ENCODE results near the gene RNF168. TPM values are rescaled to one million over a fixed set of nuclear protein-coding genes. Genes with fewer than 3 reads are reported as not detected.

Gene RNF168
- polyA plus RNA-seq, 2 of the 4 experiments (the other 2 are of a cell fraction) = 3.8 to 5.9 TPM

GRCh38 chr3:196519718-196520082, 16.1 kb upstream of the RNF168 start:
- DNase-seq (ENCODE audit: low read depth in 1 of 2, low spot score in 1 of 2) (no peak), FAIRE-seq (no peak), ATAC-seq (no peak)
- H3K27ac ChIP-seq = no peak overlapping the region
- TF ChIP-seq RNF2 (IDR thresholded peaks at IDR 0.05; ENCODE audit: borderline replicate concordance, low read depth) (no peak), RARB (CRISPR knock-in tag; IDR thresholded peaks at IDR 0.05) (no peak)
- TF ChIP-seq, protein P1, sequence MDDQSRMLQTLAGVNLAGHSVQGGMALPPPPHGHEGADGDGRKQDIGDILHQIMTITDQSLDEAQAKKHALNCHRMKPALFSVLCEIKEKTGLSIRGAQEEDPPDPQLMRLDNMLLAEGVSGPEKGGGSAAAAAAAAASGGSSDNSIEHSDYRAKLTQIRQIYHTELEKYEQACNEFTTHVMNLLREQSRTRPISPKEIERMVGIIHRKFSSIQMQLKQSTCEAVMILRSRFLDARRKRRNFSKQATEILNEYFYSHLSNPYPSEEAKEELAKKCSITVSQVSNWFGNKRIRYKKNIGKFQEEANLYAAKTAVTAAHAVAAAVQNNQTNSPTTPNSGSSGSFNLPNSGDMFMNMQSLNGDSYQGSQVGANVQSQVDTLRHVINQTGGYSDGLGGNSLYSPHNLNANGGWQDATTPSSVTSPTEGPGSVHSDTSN (IDR thresholded peaks at IDR 0.05) = no peak
- ChIA-PET POLR2A (no interaction called here), CTCF (interaction anchor here (0.6 to 4.7 kb wide), 5 partner anchors 8 to 129 kb away, joined by 3 to 26 read pairs (median 5); no protein-coding TSS in a partner anchor)
- H3K4me1 ChIP-seq = no peaks in the 10 kb centered on the region
- H3K4me3 ChIP-seq = no peak overlapping the region
- 36% methylated on average over 5 of the region's 5 CpGs for WGBS (ENCODE audit: missing lambda C conversion rate)
- no peak overlapping the region for H3K4me2 ChIP-seq
- H3K9me3 ChIP-seq = peaks cover 43% of the 10 kb centered on the region

DNA sequence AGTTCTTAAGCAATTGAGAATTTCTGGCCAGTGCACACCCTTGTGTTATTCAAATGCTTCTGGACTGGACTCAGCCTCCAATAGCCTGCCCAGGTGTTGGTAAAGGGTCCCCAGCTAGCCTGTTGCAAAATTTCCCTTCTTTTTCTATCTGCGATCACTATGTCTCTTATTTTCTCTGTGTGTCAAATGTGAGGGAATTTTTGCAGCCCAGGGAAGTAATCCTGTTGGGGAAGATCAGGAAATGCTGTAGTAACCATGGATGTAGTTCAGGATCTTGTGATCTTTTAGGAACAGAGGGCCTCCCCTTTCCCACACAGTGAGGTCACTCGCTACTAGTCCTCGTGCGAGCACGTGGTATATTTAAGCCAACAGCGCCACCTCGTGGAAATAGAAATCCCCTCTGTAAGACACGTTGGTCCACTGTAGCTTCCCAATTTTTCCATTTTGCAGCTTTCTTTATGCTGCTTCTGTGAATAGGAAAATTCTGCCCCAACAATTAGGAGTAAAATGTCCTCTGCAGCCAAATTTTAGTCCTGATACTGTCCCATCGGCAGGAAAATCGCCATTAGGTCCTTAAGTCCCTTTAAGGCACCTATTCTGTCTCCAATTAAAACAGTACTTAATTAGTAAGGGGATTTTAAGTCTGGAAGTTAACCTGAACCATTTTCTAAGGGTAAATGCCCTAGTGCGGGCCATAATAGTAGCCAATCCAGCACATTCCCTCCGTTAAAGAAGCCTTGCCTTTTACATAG, 15.6 kb upstream of the RNF168 start:
- Histone ChIP-seq H3K4me1 (no peaks in the 10 kb centered on the region), H3K9me3 (peaks cover 43% of the 10 kb centered on the region), H3K4me3 (no peak overlapping the region), H3K4me2 (no peak overlapping the region), H3K27ac (no peak overlapping the region)
- DNase-seq (ENCODE audit: low read depth in 1 of 2, low spot score in 1 of 2) (peak in 1 of 2 experiments; percentile 80), FAIRE-seq (no peak), ATAC-seq (peak; percentile 64 to 95; a peak in 3 of 6 replicates)
- CTCF ChIA-PET = interaction anchor here (0.6 to 4.7 kb wide), 7 partner anchors 8 to 496 kb away, joined by 3 to 26 read pairs (median 3); no protein-coding TSS in a partner anchor
- POLR2A ChIA-PET = interaction anchor here (0.7 kb wide), 1 partner anchor 10 kb away, joined by 6 read pairs; no protein-coding TSS in a partner anchor
- TF ChIP-seq RFX5 (IDR thresholded peaks at IDR 0.05) = no peak
- peak; percentile 57 to 75 for TF ChIP-seq RAD21 (conservative IDR thresholded peaks at IDR 0.05 in 1 of 2, IDR thresholded peaks at IDR 0.05 in 1 of 2)
- no peak for TF ChIP-seq HDAC2 (IDR thresholded peaks at IDR 0.05)
- TF ChIP-seq, protein P2, sequence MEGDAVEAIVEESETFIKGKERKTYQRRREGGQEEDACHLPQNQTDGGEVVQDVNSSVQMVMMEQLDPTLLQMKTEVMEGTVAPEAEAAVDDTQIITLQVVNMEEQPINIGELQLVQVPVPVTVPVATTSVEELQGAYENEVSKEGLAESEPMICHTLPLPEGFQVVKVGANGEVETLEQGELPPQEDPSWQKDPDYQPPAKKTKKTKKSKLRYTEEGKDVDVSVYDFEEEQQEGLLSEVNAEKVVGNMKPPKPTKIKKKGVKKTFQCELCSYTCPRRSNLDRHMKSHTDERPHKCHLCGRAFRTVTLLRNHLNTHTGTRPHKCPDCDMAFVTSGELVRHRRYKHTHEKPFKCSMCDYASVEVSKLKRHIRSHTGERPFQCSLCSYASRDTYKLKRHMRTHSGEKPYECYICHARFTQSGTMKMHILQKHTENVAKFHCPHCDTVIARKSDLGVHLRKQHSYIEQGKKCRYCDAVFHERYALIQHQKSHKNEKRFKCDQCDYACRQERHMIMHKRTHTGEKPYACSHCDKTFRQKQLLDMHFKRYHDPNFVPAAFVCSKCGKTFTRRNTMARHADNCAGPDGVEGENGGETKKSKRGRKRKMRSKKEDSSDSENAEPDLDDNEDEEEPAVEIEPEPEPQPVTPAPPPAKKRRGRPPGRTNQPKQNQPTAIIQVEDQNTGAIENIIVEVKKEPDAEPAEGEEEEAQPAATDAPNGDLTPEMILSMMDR (IDR thresholded peaks at IDR 0.05) = peak; percentile 35; the same call in 2 of the 3 replicates
- no peak for TF ChIP-seq NR3C1 (IDR thresholded peaks at IDR 0.05)
- no peak for TF ChIP-seq USF2 (IDR thresholded peaks at IDR 0.05)
- no peak for TF ChIP-seq ZNF302 (CRISPR knock-in tag; IDR thresholded peaks at IDR 0.05)
- TF ChIP-seq MYC (IDR thresholded peaks at IDR 0.05; ENCODE audit: borderline replicate concordance, low read length) = no peak; the same call in 1 of the 2 replicates
- TF ChIP-seq EHF (CRISPR knock-in tag; IDR thresholded peaks at IDR 0.05) = no peak
- TF ChIP-seq CBX2 (IDR thresholded peaks at IDR 0.05; ENCODE audit: borderline replicate concordance, low read depth) = no peak
- peak; percentile 65 for TF ChIP-seq MAX (IDR thresholded peaks at IDR 0.05)
- no peak for TF ChIP-seq JUNB (IDR thresholded peaks at IDR 0.05)
- TF ChIP-seq HOXB13 (CRISPR knock-in tag; IDR thresholded peaks at IDR 0.05; ENCODE audit: low read depth) = no peak
- peak; percentile 27; the same call in 1 of the 3 replicates for TF ChIP-seq SMC3 (IDR thresholded peaks at IDR 0.05)
- WGBS (ENCODE audit: missing lambda C conversion rate) = 8% methylated on average over 12 of the region's 12 CpGs

DNA sequence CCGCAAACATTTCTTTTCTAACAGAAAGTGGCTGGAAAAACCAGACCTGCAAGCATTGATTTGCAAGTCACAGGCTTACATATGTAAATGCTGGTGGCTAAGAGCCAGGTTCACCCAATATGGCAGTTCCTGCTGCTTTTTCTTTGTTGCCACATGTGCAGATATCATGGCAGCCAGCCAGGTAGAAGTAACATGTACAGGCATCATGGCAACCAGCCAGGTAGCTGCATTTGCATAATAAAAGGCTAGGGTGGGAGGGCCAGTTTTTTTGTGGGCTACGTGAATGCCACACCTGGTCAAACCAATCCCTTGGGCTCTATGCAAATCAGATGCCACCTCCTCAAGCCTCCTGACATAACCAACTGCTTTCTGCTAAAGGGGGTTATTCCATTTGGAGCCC, 14.4 kb upstream of the RNF168 start:
- FAIRE-seq (no peak), ATAC-seq (no peak)
- CTCF ChIA-PET = interaction anchor here (0.6 to 4.7 kb wide), 5 partner anchors 10 to 291 kb away, joined by 3 to 26 read pairs (median 7); no protein-coding TSS in a partner anchor

More for the DNA sequence above, 14.4 kb upstream of the RNF168 start:
- H3K9me3 ChIP-seq = peaks cover 43% of the 10 kb centered on the region
- no peak overlapping the region for H3K4me2 ChIP-seq
- no peak for DNase-seq (ENCODE audit: low read depth in 1 of 2, low spot score in 1 of 2)
- TF ChIP-seq E2F6 (IDR thresholded peaks at IDR 0.05; ENCODE audit: borderline replicate concordance, low read depth) (no peak), POLR2A (IDR thresholded peaks at IDR 0.05; ENCODE audit: low read length) (no peak)
- 53% methylated on average over 2 of the region's 2 CpGs for whole genome bisulfite sequencing (ENCODE audit: missing lambda C conversion rate)
- H3K4me1 ChIP-seq = no peaks in the 10 kb centered on the region
- H3K4me3 ChIP-seq = no peak overlapping the region
- no peak overlapping the region for H3K27ac ChIP-seq
- POLR2A ChIA-PET = no interaction called here
